Sigmoid colon (tissue), 4 donors: ENCODE data around the gene SERINC1.

ENCODE experiments used
- CTCF ChIP-seq, 4 experiments: fragments of 450-650 bp in 3 of 4; fragments of 200-600 bp in 1 of 4; IDR thresholded peaks; one replicate each; pipeline ENCODE4 v1.5.1; 2016 to 2019; ENCODE audit warnings: antibody characterized with exemption in 4 of 4, mild to moderate bottlenecking in 3 of 4, moderate library complexity in 2 of 4
- EP300 ChIP-seq, 4 donors: sonication (generic); formaldehyde crosslinking; IDR thresholded peaks; one replicate each; pipeline ENCODE4 v1.6.1; 2017; ENCODE audit warnings: antibody characterized with exemption in 4 of 4
- POLR2AphosphoS5 ChIP-seq, 4 donors: sonication (generic); formaldehyde crosslinking; IDR thresholded peaks; one replicate each; pipeline ENCODE4 v1.6.1; 2017; ENCODE audit warnings: antibody characterized with exemption in 4 of 4

DNA sequence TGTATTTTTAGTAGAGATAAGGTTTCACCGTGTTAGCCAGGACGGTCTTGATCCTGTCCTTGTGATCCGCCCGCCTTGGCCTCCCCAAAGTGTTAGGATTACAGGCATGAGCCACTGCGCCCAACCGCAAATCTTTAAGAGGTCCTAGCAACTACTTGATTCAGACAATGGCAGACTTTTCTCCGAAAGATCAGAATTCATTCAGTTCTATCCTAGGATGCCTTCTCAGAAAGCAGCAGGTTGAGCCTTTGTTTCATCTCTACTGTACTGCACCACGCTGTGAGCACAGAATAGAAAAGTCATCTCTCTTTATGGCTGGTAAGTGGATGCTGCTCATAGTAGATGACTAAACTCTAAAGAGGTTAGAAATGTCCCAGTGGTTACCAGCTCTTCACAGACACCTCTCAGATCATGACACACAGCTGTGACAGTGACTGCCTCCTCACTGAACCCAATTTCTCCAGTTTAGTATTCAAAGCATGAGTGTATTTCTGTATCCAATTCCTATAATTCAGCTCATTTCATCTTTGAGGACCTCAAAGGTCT is 78.2 kb downstream of the SERINC1 start:
- TF ChIP-seq CTCF (IDR thresholded peaks at IDR 0.05) (no peak), POLR2AphosphoS5 (IDR thresholded peaks at IDR 0.05) (no peak), EP300 (IDR thresholded peaks at IDR 0.05) (no peak)
